Right cardiac atrium (tissue), 5 donors: Measurements from ENCODE around the gene ROPN1L. TPM values are rescaled to one million over a fixed set of nuclear protein-coding genes. Genes with fewer than 3 reads are reported as not detected.
"Not testable (repeated sequence)": the region's sequence is repeated elsewhere in the genome, so short reads cannot be mapped to it uniquely, and the experiment has no call there.

Source experiments
- ATAC-seq, 2 donors: fragments of 200-7000 bp; cut with Tn5 transposase; one replicate each; pipeline versions ENCODE4 v1.8.0 to v1.9.1; 2020; ENCODE audit warnings: moderate library complexity in 2 of 2, mild to moderate bottlenecking in 1 of 2
- DNase-seq, 3 donors: peaks; one replicate each; pipeline ENCODE4 v3.0.0-alpha.2; 2020
- H3K27ac ChIP-seq: one replicate; pipeline ENCODE4 v1.5.1; 2013; ENCODE audit warnings: mild to moderate bottlenecking, low read length, control low read depth, moderate library complexity
- H3K27me3 ChIP-seq: one replicate; pipeline ENCODE4 v1.6.1; 2013; ENCODE audit not compliant: control insufficient read depth, insufficient read depth
- H3K4me1 ChIP-seq: one replicate; pipeline ENCODE4 v1.6.1; 2013; ENCODE audit warnings: low read length; ENCODE audit not compliant: control insufficient read depth, insufficient read depth
- H3K4me3 ChIP-seq: one replicate; pipeline ENCODE4 v1.5.1; 2013; ENCODE audit warnings: low read length, control low read depth
- H3K9me3 ChIP-seq: one replicate; pipeline ENCODE4 v1.6.1; 2013; ENCODE audit warnings: low read length; ENCODE audit not compliant: control insufficient read depth
- WGBS: extraction: QIAGEN DNeasy Blood & Tissue Kit; methylation state at CpG from one replicate; pipeline ENCODE4 v1.1.7; 2013; 5-methylcytosine and 5-hydroxymethylcytosine counted together
- intact Hi-C, 4 donors: fragments of 100-400 bp; cut with DNase I; formaldehyde crosslinking; loops; one replicate each; pipeline versions ENCODE4 v1.11.0 to v1.14.0; 2022 to 2023
- long read RNA-seq, 4 donors: library from polyadenylated mRNA; unstranded; transcript quantifications; one replicate each; pipeline ENCODE4 v2.0.0, GENCODE V29; 2020 to 2021
- polyA plus RNA-seq: library from polyadenylated mRNA; stranded (reverse); fragments of 200-250 nt; gene quantifications from one replicate; pipeline ENCODE4 v1.2.3, GENCODE V29; 2013
- total RNA-seq, 4 donors: library from RNA; stranded (reverse); fragmentation: NEBNext Ultra II Directional; extraction: Animal tissue kit (Norgen Biotek cat#: 25700); gene quantifications; one replicate each; pipeline ENCODE4 v1.2.1, GENCODE V29; 2021
- donor health status: healthy with polysubstance abuse.
- donor health status: DM: no; HTN: yes; CAD: no.
- donor health status: DM: no; HTN: no; CAD: no.
- donor health status: DM: no; HTN: yes; CAD: no; lungs with severe emphysema.
- donor health status: DM: yes; HTN: yes; CAD: no.

Gene ROPN1L
- total RNA-seq (1 to 10 TPM in 2 of 4 donors, under 1 TPM in 2; 0.78 to 1.5 (median 1.1) TPM), polyA plus RNA-seq (0.93 TPM)
- long read RNA-seq, donor 1, partial matches to known transcripts: 0 of 1 reads
- long read RNA-seq, donor 1, other reads (novel, unspliced or antisense): 1 of 1 reads
- long read RNA-seq, donor 2, partial matches to known transcripts: 0 of 3 reads
- long read RNA-seq, donor 2, other reads (novel, unspliced or antisense): 1 of 3 reads
- long read RNA-seq, donor 3, partial matches to known transcripts: 0 of 2 reads
- long read RNA-seq, donor 3, other reads (novel, unspliced or antisense): 0 of 2 reads
- long read RNA-seq, donor 4, partial matches to known transcripts: 0 of 2 reads
- long read RNA-seq, donor 4, other reads (novel, unspliced or antisense): 0 of 2 reads

- ATAC-seq: peak; percentile 99
- Histone ChIP-seq H3K9me3 (no peaks in the 10 kb centered on the region), H3K4me1 (no peaks in the 10 kb centered on the region), H3K27me3 (no peaks in the 10 kb centered on the region), H3K4me3 (peak within 1 kb of the TSS; percentile 54), H3K27ac (peak within 1 kb of the TSS; percentile 72)
- 1% methylated on average over 63 of the region's 63 CpGs for WGBS
- intact Hi-C loops: no loop called here
- DNase-seq: peak; percentile 87 to 95 (median 95)
Measured at GRCh38 chr5:10441083-10441991, at the start of gene ROPN1L. TSS of gene ROPN1L (plus strand) at chr5:10441879. CDS start at chr5:10442168, 289 bp downstream.

GRCh38 chr5:10392567-10393328 is 48.9 kb upstream of the ROPN1L start:
- not testable (repeated sequence) for DNase-seq, H3K4me3 ChIP-seq, H3K4me1 ChIP-seq, H3K9me3 ChIP-seq, H3K27me3 ChIP-seq
- peak overlapping the region; percentile 56 for H3K27ac ChIP-seq
- 79% methylated on average over 6 of the region's 6 CpGs for WGBS
- intact Hi-C loops: loop anchor here in 1 of 4 donors (10.0 kb wide), 1 partner anchor 108 kb away; no protein-coding TSS in a partner anchor
- ATAC-seq: peak; percentile 59 to 71

- H3K9me3 ChIP-seq: peaks cover 4% of the 10 kb centered on the region
- H3K4me3 ChIP-seq: no peak overlapping the region
- intact Hi-C loops: loop anchor here in 1 of 4 donors (10.0 kb wide), 1 partner anchor 109 kb away; no protein-coding TSS in a partner anchor
- no peak for DNase-seq
- H3K27ac ChIP-seq: peak overlapping the region; percentile 56
- 85% methylated on average over 2 of the region's 2 CpGs for WGBS
- no peaks in the 10 kb centered on the region for H3K27me3 ChIP-seq
- H3K4me1 ChIP-seq: no peaks in the 10 kb centered on the region
- no peak for ATAC-seq
Measured at GRCh38 chr5:10393491-10393890, 48.2 kb upstream of the ROPN1L start.

- H3K27me3 ChIP-seq: no peaks in the 10 kb centered on the region
- no peak for ATAC-seq
- H3K4me1 ChIP-seq: no peaks in the 10 kb centered on the region
- 79% methylated on average over 5 of the region's 5 CpGs for WGBS
- no peak overlapping the region for H3K4me3 ChIP-seq
- peaks cover 2% of the 10 kb centered on the region for H3K9me3 ChIP-seq
- DNase-seq: no peak
- H3K27ac ChIP-seq: no peak overlapping the region
- intact Hi-C loops: loop anchor here in 1 of 4 donors (10.0 kb wide), 1 partner anchor 112 kb away; no protein-coding TSS in a partner anchor
Measured at GRCh38 chr5:10396552-10396951, 45.1 kb upstream of the ROPN1L start.

- Histone ChIP-seq H3K27ac (no peak overlapping the region), H3K27me3 (no peaks in the 10 kb centered on the region), H3K9me3 (peaks cover 2% of the 10 kb centered on the region), H3K4me3 (no peak overlapping the region), H3K4me1 (no peaks in the 10 kb centered on the region)
- intact Hi-C loops: loop anchor here in 1 of 4 donors (10.0 kb wide), 1 partner anchor 115 kb away; no protein-coding TSS in a partner anchor
- DNase-seq: no peak
- peak in 1 of 2 donors; percentile 29 for ATAC-seq
Measured at GRCh38 chr5:10399839-10400238, 41.8 kb upstream of the ROPN1L start.

GRCh38 chr5:10400411-10400810 is 41.3 kb upstream of the ROPN1L start:
- ATAC-seq (peak; percentile 50 to 57), DNase-seq (no peak)
- no peak overlapping the region for H3K4me3 ChIP-seq
- H3K9me3 ChIP-seq: peaks cover 2% of the 10 kb centered on the region
- WGBS: 88% methylated on average over 2 of the region's 2 CpGs
- H3K4me1 ChIP-seq: no peaks in the 10 kb centered on the region
- no peak overlapping the region for H3K27ac ChIP-seq
- no peaks in the 10 kb centered on the region for H3K27me3 ChIP-seq
- intact Hi-C loops: no loop called here

- 44% methylated on average over 3 of the region's 3 CpGs for WGBS
- ATAC-seq: peak; percentile 55 to 64
- no peak for DNase-seq
- H3K4me1 ChIP-seq: no peaks in the 10 kb centered on the region
- no peak overlapping the region for H3K27ac ChIP-seq
- peaks cover 2% of the 10 kb centered on the region for H3K9me3 ChIP-seq
- H3K27me3 ChIP-seq: no peaks in the 10 kb centered on the region
- H3K4me3 ChIP-seq: no peak overlapping the region
- intact Hi-C loops: no loop called here
Measured at GRCh38 chr5:10400831-10401230, 40.8 kb upstream of the ROPN1L start.

- intact Hi-C loops: no loop called here
- no peak for DNase-seq
- Histone ChIP-seq H3K27ac (no peak overlapping the region), H3K27me3 (no peaks in the 10 kb centered on the region), H3K4me3 (no peak overlapping the region), H3K9me3 (peaks cover 2% of the 10 kb centered on the region), H3K4me1 (no peaks in the 10 kb centered on the region)
- 65% methylated on average over 1 of the region's 1 CpG for WGBS
- ATAC-seq: no peak
Measured at GRCh38 chr5:10401498-10401897, 40.2 kb upstream of the ROPN1L start.

- Histone ChIP-seq H3K27ac (no peak overlapping the region), H3K9me3 (peaks cover 4% of the 10 kb centered on the region), H3K27me3 (no peaks in the 10 kb centered on the region), H3K4me1 (no peaks in the 10 kb centered on the region), H3K4me3 (no peak overlapping the region)
- intact Hi-C loops: no loop called here
- DNase-seq (no peak), ATAC-seq (no peak)
- WGBS: 100% methylated on average over 1 of the region's 1 CpG
Measured at GRCh38 chr5:10403829-10404228, 37.9 kb upstream of the ROPN1L start.

- WGBS: 83% methylated on average over 3 of the region's 3 CpGs
- no peaks in the 10 kb centered on the region for H3K4me1 ChIP-seq
- no peak overlapping the region for H3K27ac ChIP-seq
- no peaks in the 10 kb centered on the region for H3K27me3 ChIP-seq
- peaks cover 4% of the 10 kb centered on the region for H3K9me3 ChIP-seq
- DNase-seq: no peak
- H3K4me3 ChIP-seq: no peak overlapping the region
- intact Hi-C loops: no loop called here
- ATAC-seq: no peak
Measured at GRCh38 chr5:10406651-10407050, 35.0 kb upstream of the ROPN1L start.
